ENCODE data around the gene ELN.

Gene ELN

GRCh38 chr7:74002474-74003017, 25.4 kb upstream of the ELN start:
- TF ChIP-seq ZNF565 (CRISPR knock-in tag; conservative IDR thresholded peaks at IDR 0.05; ENCODE audit: low read depth): no peak
- TF ChIP-seq ZFP30 (CRISPR knock-in tag; IDR thresholded peaks at IDR 0.05): no peak
- TF ChIP-seq ZFP3 (CRISPR knock-in tag; IDR thresholded peaks at IDR 0.05): peak; percentile 77; the same call in 1 of the 2 replicates
- TF ChIP-seq ZNF8 (CRISPR knock-in tag; IDR thresholded peaks at IDR 0.05): no peak
- TF ChIP-seq RARB (CRISPR knock-in tag; IDR thresholded peaks at IDR 0.05): no peak
- TF ChIP-seq PATZ1 (CRISPR knock-in tag; IDR thresholded peaks at IDR 0.05; ENCODE audit: borderline replicate concordance): 0 out of 2 replicates have a peak, but pooled peaks have one; percentile 37
- TF ChIP-seq TSHZ2 (CRISPR knock-in tag; IDR thresholded peaks at IDR 0.05): no peak
- peak; percentile 14; the same call in 1 of the 2 replicates for TF ChIP-seq ISL1 (CRISPR knock-in tag; IDR thresholded peaks at IDR 0.05)
- TF ChIP-seq ARNTL (CRISPR knock-in tag; IDR thresholded peaks at IDR 0.05; ENCODE audit: borderline replicate concordance, low read depth): no peak
- TF ChIP-seq PPARA (CRISPR knock-in tag; IDR thresholded peaks at IDR 0.05; ENCODE audit: borderline replicate concordance): no peak
- TF ChIP-seq POU6F1 (CRISPR knock-in tag; IDR thresholded peaks at IDR 0.05; ENCODE audit: borderline replicate concordance, low read depth): 0 out of 2 replicates have a peak, but pooled peaks have one; percentile 21
- TF ChIP-seq BACH2 (CRISPR knock-in tag; IDR thresholded peaks at IDR 0.05; ENCODE audit: borderline replicate concordance): no peak
- TF ChIP-seq ZC3H10 (CRISPR knock-in tag; IDR thresholded peaks at IDR 0.05): no peak
- 0 out of 2 replicates have a peak, but pooled peaks have one; percentile 88 for TF ChIP-seq CSDC2 (CRISPR knock-in tag; IDR thresholded peaks at IDR 0.05)
- no peak; the same call in 1 of the 2 replicates for TF ChIP-seq GLIS3 (CRISPR knock-in tag; IDR thresholded peaks at IDR 0.05)
- TF ChIP-seq TOX (CRISPR knock-in tag; IDR thresholded peaks at IDR 0.05; ENCODE audit: borderline replicate concordance): no peak
- TF ChIP-seq CSRNP3 (CRISPR knock-in tag; IDR thresholded peaks at IDR 0.05): no peak
- no peak for TF ChIP-seq ZNF70 (CRISPR knock-in tag; IDR thresholded peaks at IDR 0.05)
- no peak for TF ChIP-seq CREB5 (CRISPR knock-in tag; IDR thresholded peaks at IDR 0.05; ENCODE audit: low read depth)
- no peak for TF ChIP-seq ESRRG (CRISPR knock-in tag; IDR thresholded peaks at IDR 0.05)
- no peak for TF ChIP-seq TCF4 (CRISPR knock-in tag; IDR thresholded peaks at IDR 0.05; ENCODE audit: borderline replicate concordance)
- no peak for TF ChIP-seq OSR1 (CRISPR knock-in tag; IDR thresholded peaks at IDR 0.05)
- 0 out of 2 replicates have a peak, but pooled peaks have one; percentile 29 for TF ChIP-seq SNAI2 (CRISPR knock-in tag; IDR thresholded peaks at IDR 0.05)
- ATAC-seq: peak; percentile 93

- TF ChIP-seq PATZ1 (CRISPR knock-in tag; IDR thresholded peaks at IDR 0.05; ENCODE audit: borderline replicate concordance) (no peak), ZFP3 (CRISPR knock-in tag; IDR thresholded peaks at IDR 0.05) (no peak), CSRNP3 (CRISPR knock-in tag; IDR thresholded peaks at IDR 0.05) (no peak), POU6F1 (CRISPR knock-in tag; IDR thresholded peaks at IDR 0.05; ENCODE audit: borderline replicate concordance, low read depth) (no peak), ZFP30 (CRISPR knock-in tag; IDR thresholded peaks at IDR 0.05) (no peak), BACH2 (CRISPR knock-in tag; IDR thresholded peaks at IDR 0.05; ENCODE audit: borderline replicate concordance) (no peak), ZNF70 (CRISPR knock-in tag; IDR thresholded peaks at IDR 0.05) (no peak), CREB5 (CRISPR knock-in tag; IDR thresholded peaks at IDR 0.05; ENCODE audit: low read depth) (no peak)
- ATAC-seq: no peak
Measured at GRCh38 chr7:74003621-74004020, 24.4 kb upstream of the ELN start.
